ENCODE results near the gene PITX1.

DNA sequence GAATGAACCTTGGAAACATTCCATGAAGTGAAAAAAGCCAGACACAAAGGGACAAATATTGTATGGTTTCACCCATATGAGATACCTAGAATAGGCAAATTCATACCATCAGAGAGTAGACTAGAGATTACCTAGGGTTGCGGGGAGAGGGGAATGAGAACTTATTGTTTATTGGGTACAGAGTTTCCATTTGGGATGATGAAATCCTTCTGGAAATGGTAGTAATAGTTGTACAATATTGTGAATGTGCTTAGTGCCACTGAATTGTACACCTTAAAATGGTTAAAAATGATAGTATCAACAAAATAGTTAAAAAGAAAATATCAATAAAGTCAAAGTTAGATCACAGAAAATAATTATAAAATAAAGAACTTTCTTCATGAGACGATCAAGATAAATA, 40.9 kb downstream of the PITX1 start:
- TF ChIP-seq NR2F2 (IDR thresholded peaks at IDR 0.05) (no peak), RAD21 (IDR thresholded peaks at IDR 0.05) (no peak), SP1 (IDR thresholded peaks at IDR 0.05) (no peak), TAF1 (conservative IDR thresholded peaks at IDR 0.05) (no peak), YY1 (IDR thresholded peaks at IDR 0.05) (no peak)
- TF ChIP-seq, protein P1, sequence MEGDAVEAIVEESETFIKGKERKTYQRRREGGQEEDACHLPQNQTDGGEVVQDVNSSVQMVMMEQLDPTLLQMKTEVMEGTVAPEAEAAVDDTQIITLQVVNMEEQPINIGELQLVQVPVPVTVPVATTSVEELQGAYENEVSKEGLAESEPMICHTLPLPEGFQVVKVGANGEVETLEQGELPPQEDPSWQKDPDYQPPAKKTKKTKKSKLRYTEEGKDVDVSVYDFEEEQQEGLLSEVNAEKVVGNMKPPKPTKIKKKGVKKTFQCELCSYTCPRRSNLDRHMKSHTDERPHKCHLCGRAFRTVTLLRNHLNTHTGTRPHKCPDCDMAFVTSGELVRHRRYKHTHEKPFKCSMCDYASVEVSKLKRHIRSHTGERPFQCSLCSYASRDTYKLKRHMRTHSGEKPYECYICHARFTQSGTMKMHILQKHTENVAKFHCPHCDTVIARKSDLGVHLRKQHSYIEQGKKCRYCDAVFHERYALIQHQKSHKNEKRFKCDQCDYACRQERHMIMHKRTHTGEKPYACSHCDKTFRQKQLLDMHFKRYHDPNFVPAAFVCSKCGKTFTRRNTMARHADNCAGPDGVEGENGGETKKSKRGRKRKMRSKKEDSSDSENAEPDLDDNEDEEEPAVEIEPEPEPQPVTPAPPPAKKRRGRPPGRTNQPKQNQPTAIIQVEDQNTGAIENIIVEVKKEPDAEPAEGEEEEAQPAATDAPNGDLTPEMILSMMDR (IDR thresholded peaks at IDR 0.05; ENCODE audit: low read depth, low read length, missing input control) = no peak
- TF ChIP-seq, protein P2, sequence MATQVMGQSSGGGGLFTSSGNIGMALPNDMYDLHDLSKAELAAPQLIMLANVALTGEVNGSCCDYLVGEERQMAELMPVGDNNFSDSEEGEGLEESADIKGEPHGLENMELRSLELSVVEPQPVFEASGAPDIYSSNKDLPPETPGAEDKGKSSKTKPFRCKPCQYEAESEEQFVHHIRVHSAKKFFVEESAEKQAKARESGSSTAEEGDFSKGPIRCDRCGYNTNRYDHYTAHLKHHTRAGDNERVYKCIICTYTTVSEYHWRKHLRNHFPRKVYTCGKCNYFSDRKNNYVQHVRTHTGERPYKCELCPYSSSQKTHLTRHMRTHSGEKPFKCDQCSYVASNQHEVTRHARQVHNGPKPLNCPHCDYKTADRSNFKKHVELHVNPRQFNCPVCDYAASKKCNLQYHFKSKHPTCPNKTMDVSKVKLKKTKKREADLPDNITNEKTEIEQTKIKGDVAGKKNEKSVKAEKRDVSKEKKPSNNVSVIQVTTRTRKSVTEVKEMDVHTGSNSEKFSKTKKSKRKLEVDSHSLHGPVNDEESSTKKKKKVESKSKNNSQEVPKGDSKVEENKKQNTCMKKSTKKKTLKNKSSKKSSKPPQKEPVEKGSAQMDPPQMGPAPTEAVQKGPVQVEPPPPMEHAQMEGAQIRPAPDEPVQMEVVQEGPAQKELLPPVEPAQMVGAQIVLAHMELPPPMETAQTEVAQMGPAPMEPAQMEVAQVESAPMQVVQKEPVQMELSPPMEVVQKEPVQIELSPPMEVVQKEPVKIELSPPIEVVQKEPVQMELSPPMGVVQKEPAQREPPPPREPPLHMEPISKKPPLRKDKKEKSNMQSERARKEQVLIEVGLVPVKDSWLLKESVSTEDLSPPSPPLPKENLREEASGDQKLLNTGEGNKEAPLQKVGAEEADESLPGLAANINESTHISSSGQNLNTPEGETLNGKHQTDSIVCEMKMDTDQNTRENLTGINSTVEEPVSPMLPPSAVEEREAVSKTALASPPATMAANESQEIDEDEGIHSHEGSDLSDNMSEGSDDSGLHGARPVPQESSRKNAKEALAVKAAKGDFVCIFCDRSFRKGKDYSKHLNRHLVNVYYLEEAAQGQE (IDR thresholded peaks at IDR 0.05) = no peak

Data from liver (tissue), 3 donors.